ENCODE data around the gene FAM193B. TPM values are rescaled to one million over a fixed set of nuclear protein-coding genes. Genes with fewer than 3 reads are reported as not detected.
A peak's percentile ranks its signal among the peaks of the same experiment; 100 is the strongest.

FAM193B gene
- polyA plus RNA-seq, 4 donors: 68.7 to 99.1 (median 75.3) TPM

DNA sequence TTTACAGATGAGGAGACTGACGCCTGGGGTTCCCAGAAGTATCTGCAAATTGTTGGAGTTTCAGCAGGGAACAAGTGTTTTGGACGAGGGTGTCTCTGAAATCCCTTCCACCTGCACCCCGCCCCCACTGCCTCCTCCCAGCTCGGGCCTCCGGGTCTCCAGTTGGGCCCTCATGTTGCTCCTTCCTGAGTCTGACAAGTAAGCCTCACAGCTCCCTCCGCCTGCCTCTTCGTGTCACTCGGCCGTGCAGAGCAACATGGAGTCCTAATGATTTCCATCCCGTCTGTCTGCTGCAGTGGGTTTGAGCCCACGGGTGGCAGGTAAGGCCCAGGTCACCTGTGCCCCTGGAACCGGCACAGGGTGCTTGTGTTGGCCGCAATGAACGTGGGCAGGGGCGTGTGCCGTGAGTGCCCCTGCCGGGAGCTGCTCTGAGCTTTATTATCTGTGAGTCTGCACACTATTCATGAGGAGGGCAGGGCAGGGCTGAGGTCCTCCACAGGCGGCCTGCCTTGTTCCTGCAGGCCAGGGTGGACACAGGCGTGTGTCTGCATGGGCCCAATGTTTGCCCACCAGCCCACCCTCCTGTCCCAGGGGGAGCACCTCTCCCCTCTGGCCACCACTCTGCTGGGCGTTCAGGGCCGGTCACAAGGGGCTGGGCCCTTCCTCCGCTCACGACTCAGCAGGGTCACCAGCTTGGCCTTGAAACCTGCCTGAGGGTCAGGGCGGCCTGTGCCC is 50.8 kb downstream of the FAM193B start:
- DNase-seq (ENCODE audit: low read depth in 4 of 4, low spot score in 3 of 4): no peak

DNA sequence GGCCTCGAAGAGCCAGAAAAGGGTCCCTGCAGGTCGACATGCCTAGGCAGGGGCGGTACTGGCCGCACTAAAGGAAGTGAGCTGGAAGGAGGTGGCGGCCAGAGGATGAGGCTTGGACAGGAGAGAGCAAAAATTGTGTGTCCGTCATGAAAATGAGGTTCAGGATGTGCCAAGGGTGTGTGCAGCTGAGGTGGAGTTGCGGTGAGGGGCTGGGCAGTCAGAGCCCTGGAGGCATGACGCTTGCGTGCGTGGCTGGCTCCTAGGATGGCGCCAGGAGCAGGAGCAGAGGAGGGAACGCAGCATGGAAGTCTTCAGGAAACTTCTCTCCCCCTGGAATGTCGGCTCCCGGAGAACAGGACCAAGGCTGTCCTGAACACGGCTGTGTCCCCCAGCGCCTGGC is 51.5 kb downstream of the FAM193B start:
- no peak for DNase-seq (ENCODE audit: low read depth in 4 of 4, low spot score in 3 of 4)

DNA sequence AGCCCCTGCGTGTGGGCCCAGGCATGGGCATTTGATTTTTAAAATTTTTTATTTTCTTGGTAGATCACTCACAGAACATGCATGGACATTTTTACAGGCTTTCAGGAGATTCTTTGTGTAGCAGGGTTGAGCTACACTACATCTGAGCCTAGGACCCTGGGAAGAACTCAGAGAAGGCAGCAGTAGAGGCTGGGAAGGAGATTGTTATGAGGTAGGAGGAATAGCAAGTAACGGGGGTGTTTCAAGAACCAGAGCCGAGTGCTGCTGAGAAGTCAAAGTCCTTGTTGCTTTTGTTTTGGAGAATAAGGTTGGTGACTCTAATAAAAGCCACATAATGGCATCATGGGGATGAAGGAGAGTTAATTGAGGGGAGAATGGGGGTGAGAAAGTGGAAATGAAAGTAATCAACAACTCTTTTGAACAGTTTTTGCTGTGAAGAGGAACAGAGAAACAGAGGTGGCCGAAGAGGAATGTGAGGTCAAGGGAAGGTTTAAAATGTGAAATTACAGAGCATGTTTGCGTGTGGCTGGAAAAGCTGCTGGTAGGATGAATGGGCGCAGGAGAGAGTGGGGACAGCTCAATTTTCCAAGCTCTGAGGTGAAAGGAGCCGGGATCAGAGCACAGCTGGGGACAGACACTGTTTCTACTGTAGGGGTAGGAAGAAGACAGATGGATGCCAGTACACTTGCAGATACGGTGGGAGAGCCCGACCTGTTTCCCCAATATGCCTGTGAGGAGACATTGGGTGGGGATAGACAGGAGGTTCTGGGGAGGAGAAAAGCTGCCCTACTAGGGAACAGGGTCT is 52.3 kb downstream of the FAM193B start:
- DNase-seq (ENCODE audit: low read depth in 4 of 4, low spot score in 3 of 4): no peak

DNA sequence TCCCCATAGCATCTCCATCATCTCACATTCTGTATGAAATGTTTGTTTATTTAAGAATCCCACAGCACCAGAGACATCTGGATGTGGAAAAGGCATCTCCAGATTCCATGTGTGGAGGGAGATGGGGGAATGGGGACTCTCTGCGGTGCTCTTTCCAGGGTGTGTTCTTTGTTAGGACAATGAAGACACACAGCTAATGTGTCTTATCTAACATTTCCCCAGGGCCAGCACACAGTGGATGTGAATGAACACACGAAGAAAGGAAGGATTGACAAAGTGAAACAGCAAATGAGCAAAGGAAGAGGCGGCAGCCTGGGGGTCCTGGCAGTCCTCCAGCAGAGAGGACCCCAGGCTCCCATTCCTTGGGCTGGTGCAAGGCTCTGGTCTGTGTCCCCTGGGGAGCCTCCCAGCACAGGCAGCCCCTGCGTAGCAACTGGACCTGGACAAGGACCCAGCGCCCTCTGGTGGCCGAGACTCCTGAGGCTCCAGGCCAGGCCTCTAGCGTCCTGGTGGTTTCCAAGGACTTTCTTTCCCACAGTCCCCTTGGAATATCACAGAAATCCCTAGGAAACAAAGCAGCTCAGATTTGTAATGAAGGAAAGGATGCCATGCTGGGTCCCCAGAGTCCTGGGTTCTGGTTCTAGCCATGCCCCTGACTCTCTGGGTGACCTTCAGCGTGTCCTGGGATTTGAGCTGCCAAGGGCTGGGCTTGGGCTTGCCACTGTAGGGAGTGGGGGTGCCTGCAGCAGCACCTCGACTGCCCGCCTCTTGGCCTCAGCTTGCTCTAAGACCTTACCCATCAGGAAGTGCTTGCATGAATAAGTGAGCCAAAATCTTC is 53.5 kb downstream of the FAM193B start:
- peak; percentile 68 to 86 (median 81) for DNase-seq (ENCODE audit: low read depth in 4 of 4, low spot score in 3 of 4)

DNA sequence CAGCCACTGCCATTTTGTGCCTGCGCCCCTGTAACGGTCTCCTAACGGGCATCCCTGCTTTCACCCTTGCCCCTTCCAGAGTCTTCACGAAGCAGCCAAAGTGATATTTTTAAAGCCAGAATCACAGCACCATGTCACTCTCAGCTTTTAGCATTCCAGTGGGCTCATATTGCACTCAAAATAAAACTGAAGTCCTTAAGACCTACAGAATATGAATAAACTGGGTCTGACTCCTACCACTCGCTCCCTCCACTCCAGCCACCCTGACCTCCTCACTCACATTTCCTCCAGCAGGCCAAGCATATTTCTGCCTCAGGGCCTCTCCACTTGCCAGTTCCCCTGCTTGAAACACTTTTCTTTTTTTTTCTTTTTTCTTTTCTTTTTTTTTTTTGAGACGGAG is 54.5 kb downstream of the FAM193B start:
- no peak for DNase-seq (ENCODE audit: low read depth in 4 of 4, low spot score in 3 of 4)

DNA sequence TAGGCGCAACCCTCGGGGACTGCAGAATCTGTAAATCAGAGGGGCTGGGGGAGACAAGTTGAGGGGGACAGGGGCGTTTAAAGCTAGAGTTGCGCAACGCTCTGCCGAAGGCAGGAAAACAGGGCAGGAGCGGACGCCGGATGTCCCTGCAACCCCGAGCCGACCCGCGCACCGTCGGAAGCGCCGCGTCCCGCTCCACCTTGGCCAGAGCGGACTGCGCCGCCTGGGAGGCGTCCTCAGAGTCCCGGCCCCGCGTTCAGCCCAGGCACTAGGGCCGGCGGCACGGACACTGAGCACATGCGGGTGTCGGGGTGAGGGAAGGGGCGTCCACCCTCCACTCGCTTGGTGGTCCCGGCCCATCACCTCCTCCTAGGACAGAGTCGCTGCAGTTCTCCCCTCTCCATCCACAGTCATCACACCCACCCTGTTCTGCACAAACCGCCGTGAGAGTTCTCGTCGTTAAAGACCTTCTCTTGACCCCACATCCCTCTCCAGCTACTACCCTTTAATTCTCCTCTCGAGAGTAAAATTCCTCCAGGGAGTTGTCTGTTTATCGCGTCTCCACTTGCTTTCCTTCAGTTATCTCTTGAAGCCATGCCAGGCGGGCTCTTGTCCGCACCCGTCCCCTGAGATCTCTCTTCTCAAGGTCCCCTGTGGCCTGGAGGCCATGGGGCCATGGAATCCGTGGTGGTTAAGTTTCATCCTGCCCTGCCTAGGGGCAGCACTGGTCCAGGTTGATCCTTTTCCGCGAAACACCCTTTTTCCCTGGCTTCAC is 56.2 kb downstream of the FAM193B start:
- no peak for DNase-seq (ENCODE audit: low read depth in 4 of 4, low spot score in 3 of 4)

DNA sequence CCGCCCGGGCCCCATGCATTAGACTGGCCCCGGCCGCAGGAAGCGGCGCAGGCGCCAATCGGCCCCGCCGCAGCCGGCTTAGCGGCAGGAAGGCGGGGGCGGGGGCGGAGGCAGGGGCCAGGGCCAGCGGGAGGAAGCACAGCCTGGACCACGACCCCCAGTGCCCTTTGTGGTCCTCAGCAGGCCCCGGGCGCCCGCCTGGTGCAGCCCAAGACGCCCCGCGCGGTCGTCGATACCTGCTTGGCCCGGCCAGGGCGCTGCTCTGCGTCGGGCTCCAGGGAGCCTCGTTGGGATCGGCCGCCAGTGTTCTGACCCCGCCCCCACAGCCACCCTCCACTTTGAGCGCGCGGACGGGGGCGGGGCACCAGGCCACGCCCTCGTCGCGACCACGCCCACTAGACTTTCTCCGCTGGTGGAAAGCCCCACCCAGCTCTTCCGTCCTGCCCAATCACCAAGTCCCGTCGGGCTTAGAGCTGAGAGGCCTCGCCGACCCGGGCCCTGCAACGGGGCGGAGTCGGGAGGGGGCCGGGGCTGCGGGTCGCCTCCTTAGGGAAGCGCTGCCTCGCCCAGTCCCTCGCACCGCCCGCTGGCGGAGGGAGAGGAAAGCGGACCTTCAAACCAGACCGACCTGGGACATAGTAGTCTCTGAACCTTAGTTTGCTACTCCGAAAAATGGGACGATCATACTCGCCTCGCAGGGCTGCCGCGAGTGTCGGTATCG is 56.9 kb downstream of the FAM193B start, which contains the start of gene PDLIM7:
Gene PDLIM7 (minus strand): TSS at position 313 of the 721 bp plus-strand sequence. CDS start 1,092 bp downstream, outside the sequence.
- DNase-seq (ENCODE audit: low read depth in 4 of 4, low spot score in 3 of 4): peak; percentile 94 to 99 (median 96)

DNA sequence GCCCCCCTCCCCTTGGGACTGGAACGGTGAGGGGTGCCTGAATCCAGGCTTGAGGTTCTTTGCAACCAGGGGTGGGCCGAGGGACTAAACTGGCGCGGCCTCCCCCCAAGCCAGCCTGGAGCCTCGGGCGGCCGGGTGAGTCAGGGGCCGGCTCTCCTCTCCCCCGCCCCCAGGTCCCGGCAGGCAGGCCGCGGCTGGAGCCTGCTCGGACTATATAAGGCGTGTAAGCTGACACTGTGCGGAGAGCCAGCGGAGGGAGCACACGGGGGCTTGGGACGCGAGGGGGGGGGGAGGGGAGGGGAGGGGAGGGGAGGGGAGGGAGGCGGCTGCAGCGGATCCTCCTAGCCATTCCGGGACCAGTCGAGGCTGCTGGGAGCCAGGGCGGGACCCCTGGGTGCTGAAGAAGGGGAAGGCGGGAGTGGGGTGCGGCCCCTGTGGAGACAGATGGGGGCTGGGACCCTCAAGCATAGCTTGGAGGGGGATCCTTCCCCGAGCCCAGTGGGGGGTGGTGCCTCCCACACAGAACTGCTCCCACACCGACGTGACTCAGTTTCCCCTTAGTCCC is 57.6 kb downstream of the FAM193B start:
- peak; percentile 65 to 84 (median 82) for DNase-seq (ENCODE audit: low read depth in 4 of 4, low spot score in 3 of 4)

DNA sequence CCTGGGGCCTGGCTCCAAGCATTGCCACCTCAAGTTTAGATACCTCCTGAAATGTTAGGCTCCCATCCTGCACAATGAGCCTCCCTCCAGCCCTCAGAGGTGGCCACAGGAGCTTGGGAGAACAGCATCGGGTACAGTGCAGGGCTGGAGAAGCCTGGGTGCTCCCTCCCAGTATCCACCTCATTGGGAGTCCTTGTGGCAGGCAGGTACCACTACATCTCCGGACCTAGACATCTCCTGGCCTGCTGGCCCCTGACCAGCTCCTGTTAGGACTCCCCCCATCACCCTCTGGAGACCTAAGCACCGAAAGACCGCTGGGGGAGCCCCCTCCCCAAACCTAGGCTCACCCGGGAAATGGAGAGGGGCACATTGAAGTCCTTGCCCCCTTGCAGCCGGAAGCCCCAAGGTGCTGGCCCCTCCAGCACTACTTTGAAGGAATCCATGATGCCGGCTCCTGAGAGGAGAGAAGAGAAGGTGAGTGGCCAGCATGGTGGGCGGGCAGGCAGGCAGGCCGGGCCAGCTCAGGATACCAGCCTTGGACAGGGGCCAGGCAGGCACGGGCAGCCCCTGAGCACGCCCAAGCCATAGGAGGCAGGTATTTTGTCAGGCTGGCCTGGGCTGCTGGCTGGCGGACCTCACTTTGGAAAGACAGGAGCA is 58.2 kb downstream of the FAM193B start:
- DNase-seq (ENCODE audit: low read depth in 4 of 4, low spot score in 3 of 4): no peak

DNA sequence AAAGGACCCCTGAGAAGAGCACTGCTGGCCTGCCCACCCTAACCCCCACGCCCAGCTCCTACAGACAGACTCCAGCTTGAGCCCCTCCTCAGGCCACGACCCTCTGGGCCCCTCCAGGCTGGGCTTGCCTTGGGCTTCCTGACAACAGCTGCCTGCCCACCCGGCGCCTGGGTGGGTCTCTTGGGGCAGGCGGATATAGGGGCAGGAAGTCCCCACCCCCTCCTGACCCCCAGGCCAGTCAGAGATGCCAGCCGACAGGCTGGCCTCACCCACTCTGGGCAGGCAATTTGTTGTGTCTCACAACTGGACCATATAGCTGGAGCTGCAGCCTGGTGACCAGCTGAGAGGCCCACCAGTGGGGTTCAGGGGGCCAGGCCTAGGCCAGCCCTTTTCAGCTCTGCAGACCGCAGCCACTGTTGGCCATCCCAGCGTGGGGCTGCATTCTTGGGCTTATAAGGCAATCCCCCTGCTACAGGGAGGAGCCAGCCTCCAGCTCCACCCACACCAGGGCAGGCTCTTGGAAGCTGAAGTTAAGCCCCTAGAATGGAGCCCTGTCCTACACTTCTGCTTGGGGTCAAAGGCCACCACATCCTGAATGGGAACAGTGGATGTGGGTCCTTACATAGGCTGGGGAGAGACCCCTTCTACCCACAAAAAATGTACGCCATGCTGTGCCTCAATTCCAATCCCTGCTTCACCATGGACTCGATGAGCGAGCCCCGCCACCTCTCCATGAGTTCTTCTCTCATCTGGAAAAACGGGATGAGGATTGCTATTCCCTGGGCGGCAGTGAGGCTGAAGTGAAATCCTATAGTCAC is 58.9 kb downstream of the FAM193B start:
- peak in 1 of 4 donors; percentile 67 for DNase-seq (ENCODE audit: low read depth in 4 of 4, low spot score in 3 of 4)

DNA sequence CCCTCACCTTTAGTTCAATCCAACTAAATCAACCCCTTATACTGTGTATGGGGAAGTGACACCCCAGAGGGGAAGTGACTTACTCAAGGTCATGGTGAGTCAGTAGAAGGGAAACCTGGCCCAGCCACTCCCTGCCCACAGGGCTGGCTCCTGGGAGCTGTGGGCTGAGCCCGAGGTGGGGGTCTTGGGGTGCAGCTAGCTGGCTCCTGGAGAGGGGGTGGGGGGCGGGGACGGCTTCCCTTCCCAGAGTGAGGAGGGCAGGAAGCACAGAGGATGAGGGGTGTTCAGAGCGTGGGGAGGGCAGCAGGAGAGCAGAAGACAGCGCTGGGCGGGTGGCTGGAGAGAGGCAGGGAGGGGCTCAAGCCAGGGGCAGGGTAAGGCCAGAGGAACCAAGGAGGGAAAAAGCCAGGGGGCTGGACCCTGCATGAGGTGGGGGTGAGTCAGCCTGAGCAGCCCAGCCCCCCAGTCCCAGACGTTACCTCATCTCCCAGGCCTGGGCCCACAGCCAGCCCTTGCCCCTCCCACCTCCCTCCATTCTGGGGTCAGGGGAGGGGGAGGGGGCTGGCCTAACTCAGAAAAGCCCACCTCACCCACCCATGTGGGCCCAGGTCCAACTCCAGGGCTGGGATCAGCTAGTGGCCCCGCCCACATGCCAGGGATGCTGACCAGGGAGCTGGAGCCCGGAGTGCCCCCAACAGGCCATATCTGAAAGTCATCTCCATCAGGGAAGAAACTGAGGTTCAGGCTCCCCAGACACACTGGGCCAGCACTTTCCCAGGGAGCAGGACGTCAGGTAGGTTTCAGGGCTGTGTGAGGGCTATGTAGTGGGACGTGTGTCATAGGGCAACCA is 59.8 kb downstream of the FAM193B start:
- peak in 1 of 4 donors; percentile 31 for DNase-seq (ENCODE audit: low read depth in 4 of 4, low spot score in 3 of 4)

DNA sequence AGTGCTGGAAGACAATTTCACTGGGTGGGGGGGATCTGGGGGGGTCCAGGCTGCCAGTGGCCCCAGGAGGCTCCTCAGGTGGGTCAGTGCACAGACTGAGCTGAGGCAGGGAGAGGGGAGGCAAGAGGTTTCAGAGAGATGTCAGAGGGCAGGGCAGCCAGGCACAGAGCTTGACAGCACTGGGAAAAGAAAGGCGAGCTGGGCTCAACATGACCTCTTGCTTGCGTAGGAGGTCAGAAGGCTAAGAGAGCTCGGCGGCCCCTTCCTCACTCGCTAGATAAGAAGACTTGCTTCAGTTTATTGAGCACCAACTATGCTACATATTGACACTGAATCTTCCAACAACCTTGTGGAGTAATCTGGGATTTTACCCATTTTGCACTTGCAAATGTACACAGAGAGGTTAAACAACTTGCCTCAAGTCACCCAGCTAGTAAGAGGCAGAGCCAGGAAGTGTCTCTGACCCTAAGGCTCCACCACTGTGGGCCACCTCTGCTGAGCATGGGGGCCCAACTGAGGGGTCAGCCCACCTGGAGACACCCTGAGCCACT is 60.5 kb downstream of the FAM193B start:
- DNase-seq (ENCODE audit: low read depth in 4 of 4, low spot score in 3 of 4): no peak

DNA sequence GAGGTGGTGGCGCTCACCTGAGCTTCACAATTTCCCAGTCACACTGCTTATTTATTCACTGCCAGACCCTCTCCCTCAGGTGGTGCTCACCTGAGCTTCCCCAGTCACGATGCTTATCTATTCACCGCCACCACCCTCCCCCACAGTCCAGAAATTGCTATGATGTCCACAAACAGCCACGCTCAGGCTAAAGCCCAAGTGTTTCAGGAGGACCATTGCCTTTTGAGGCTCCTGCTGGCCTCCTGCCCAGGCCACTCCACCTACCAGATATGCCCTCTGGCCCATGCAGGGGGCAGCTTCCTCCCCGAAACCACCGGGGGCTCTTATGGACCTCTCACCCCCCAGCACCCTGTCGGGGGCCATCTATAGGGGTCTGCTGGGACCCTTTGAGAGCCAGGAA is 61.5 kb downstream of the FAM193B start:
- no peak for DNase-seq (ENCODE audit: low read depth in 4 of 4, low spot score in 3 of 4)

DNA sequence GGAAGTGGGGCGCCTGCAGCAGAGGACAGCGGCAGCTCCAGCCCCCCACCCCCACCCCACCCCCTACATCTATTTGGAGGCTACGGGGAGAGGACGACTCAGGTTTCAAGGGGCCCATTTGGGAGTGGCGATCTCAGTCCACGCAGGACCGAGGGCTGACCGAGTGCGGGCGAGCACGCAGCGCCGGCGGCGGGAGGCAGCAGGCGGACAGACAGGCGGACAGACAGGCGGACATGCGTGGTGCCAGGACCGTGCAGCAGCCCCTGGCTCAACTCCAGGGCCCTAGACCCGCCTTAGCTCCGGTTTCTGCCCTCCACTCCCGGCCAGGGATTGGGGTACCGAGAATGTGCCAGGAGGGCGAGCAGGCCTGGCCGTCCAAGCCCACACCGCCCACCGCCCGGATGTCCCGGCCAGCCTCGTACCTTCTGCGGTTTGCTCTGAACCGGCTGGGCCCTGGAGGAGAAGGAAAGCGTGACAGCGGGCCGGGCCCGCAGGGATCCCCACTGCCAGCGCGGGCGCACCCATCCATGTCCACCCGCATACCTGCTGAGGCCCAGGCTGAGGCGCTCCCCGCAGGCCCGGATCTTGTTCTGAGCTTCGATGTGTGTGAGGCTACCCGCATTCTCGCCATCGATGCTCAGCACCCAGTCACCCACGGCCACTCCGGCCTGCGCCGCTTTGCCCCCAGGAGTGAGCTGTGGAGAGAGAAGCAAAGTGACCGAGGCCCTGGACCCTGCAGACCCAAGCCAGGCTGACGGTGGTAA is 62.2 kb downstream of the FAM193B start:
- DNase-seq (ENCODE audit: low read depth in 4 of 4, low spot score in 3 of 4): no peak

DNA sequence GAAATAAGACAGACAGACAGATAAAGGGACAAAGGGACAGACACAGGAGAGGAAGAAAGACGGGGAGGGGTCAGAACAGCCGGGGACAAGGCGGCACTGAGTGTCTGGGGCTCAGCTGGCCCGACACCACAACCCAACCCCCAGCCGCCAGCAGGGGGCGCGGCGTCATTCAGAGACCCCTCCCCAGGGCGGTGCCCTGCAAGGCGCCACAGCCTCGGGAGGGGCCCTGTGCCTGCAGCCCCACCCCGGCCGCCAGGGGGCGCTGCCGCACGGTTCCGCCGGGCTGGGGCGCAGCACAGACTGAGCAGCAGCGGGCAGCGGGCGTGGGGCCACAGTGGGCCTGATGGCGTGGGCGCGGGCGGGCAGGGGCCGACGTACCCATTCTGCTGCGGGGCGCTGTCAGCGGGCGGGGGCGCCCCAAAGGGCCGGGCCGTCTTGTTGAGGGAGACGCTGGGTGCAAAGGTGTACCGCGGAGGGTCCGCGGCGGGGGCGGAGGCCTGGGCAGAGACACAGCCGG is 62.9 kb downstream of the FAM193B start:
- DNase-seq (ENCODE audit: low read depth in 4 of 4, low spot score in 3 of 4): no peak

DNA sequence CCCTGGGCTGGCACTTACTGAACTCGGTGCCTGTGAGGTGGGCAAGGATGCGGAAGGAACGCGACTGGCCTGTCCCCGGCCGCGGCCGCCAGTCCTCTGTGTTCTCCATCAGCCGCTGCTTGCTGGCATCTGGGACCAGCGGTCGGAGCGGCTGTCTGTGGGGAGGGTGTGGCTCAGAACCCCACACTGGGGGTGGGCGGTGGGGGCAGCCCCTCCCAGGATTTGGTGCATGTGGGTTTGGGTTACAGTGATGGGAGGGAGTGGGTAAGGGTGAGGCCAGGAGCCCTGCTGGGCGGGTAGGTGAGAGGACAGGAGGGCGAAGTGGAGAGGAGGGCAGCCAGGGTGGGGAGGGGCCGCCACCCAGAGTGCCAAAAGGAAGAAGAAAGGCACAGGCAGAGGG is 63.4 kb downstream of the FAM193B start:
- no peak for DNase-seq (ENCODE audit: low read depth in 4 of 4, low spot score in 3 of 4)

Data from right renal pelvis (tissue), 4 donors.